OCI-LY7 (cell line): ENCODE data around the gene KRTAP5-7.

Experiments
- EZH2phosphoT487 ChIP-seq: fragments of 200-600 bp; sonication (generic); IDR thresholded peaks from 2 replicates; pipeline ENCODE4 v1.6.1; 2018; ENCODE audit warnings: low read depth, borderline replicate concordance, mild to moderate bottlenecking, mixed run types, antibody characterized with exemption, low read length, moderate library complexity, mixed read lengths
- TF ChIP-seq, protein P1 (sequence below): fragments of 200-600 bp; sonication (generic); conservative IDR thresholded peaks from 2 replicates; pipeline ENCODE4 v1.5.1; 2014; ENCODE audit warnings: mild to moderate bottlenecking, antibody characterized with exemption, low read length, moderate library complexity, mixed read lengths

DNA sequence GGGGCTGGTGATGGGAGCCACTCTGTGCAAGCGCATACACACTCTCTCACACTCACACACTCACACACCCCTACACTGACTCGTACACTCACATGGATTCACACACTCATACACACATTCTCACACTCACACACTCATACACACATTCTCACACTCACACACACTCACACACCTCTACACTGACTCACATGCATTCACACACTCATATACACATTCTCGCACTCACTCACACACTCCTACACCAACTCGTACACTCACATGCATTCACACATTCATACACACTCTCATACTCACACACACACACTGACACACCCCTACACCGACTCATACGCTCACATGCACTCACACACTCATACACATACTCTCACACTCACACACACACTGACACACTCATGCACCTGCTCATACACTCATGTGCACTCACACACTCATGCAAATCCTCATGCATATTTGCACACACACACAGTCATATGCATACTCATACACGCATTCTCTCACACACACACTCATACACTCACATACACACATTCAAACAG is 50.5 kb downstream of the KRTAP5-7 start:
- TF ChIP-seq, protein P1, sequence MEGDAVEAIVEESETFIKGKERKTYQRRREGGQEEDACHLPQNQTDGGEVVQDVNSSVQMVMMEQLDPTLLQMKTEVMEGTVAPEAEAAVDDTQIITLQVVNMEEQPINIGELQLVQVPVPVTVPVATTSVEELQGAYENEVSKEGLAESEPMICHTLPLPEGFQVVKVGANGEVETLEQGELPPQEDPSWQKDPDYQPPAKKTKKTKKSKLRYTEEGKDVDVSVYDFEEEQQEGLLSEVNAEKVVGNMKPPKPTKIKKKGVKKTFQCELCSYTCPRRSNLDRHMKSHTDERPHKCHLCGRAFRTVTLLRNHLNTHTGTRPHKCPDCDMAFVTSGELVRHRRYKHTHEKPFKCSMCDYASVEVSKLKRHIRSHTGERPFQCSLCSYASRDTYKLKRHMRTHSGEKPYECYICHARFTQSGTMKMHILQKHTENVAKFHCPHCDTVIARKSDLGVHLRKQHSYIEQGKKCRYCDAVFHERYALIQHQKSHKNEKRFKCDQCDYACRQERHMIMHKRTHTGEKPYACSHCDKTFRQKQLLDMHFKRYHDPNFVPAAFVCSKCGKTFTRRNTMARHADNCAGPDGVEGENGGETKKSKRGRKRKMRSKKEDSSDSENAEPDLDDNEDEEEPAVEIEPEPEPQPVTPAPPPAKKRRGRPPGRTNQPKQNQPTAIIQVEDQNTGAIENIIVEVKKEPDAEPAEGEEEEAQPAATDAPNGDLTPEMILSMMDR = no peak
- TF ChIP-seq EZH2phosphoT487 = no peak
